Duodenal mucosa (tissue), 2 donors: Measurements from ENCODE around the gene MAPK1.
A peak's percentile ranks its signal among the peaks of the same experiment; 100 is the strongest.
"Not testable (repeated sequence)": the region's sequence is repeated elsewhere in the genome, so short reads cannot be mapped to it uniquely, and the experiment has no call there.

Experiments used
- H3K27ac ChIP-seq: one replicate; pipeline ENCODE4 v1.7.0; 2013; ENCODE audit warnings: low read depth, low read length
- H3K27me3 ChIP-seq, 2 donors: one replicate each; pipeline ENCODE4 v1.7.0; 2013; ENCODE audit warnings: low read length in 2 of 2, control low read depth in 1 of 2; ENCODE audit not compliant: insufficient read depth in 2 of 2, control insufficient read depth in 1 of 2
- H3K36me3 ChIP-seq, 2 donors: one replicate each; pipeline ENCODE4 v1.7.0; 2013; ENCODE audit warnings: low read length in 2 of 2, control low read depth in 1 of 2; ENCODE audit not compliant: insufficient read depth in 2 of 2, control insufficient read depth in 1 of 2
- H3K4me1 ChIP-seq, 2 donors: one replicate each; pipeline ENCODE4 v1.7.0; 2013; ENCODE audit warnings: low read length in 2 of 2, control low read depth in 1 of 2; ENCODE audit not compliant: insufficient read depth in 2 of 2, control insufficient read depth in 1 of 2
- H3K4me3 ChIP-seq, 2 donors: one replicate each; pipeline ENCODE4 v1.7.0; 2013; ENCODE audit warnings: low read length in 2 of 2, low read depth in 1 of 2
- H3K9ac ChIP-seq, 2 donors: one replicate each; pipeline ENCODE4 v1.7.0; 2013; ENCODE audit warnings: low read length in 2 of 2, low read depth in 1 of 2
- H3K9me3 ChIP-seq, 2 donors: one replicate each; pipeline ENCODE4 v1.7.0; 2013; ENCODE audit warnings: low read length in 2 of 2, control low read depth in 1 of 2; ENCODE audit not compliant: control insufficient read depth in 1 of 2

MAPK1 gene

DNA sequence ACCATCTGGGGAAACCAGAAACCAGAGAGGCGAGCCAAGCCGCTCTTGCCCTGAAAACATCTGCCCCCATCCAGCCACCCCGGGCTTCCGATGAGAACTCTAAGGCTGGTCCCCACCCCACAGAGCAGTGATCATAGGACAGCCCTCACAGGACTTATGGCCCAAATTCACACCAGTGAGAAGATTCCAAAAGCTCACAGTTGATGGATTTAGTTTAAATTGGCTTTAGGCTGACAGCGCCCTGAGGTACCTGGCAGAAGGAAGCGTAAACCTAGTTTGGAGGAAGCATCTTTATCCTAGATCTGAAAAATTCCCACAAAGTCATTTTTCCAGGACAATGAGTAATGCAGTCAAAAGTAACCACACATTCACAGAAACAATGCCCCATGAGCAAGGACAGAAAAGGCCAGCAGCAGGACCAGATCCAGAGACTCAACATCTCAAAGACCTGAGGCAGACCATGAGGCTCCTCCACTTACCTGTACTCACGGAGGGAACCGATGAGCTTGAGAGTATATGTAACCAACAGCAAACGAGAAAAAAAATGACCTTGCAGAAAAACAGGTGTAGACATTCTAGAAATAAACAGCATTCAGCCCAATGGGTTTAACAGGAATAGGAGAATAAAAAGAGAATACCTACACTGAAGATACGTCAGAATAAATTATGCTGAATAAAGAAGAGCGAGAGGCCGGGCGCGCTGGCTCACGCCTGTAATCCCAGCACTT is 150.9 kb downstream of the MAPK1 start:
- H3K4me1 ChIP-seq, H3K27ac ChIP-seq, H3K27me3 ChIP-seq, H3K36me3 ChIP-seq, H3K9me3 ChIP-seq, H3K9ac ChIP-seq, H3K4me3 ChIP-seq: not testable (repeated sequence)

DNA sequence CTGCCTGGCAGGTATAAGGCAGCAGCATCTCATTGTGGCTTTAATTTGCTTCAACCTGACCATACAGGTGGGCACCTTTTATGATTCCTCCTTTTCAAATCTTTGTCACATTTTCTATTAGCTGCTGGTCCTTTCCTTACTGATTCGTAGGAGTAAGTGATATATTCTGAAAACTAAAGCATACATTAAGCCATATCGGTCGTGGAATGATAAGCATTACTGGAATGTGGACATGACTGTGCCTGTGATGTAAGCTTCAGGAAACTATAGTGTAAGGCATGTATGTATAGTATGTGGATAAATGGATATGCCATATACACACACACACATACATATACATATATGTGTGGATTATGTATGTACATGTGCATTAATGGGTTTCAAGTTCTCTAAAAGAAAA is 152.7 kb downstream of the MAPK1 start:
- Histone ChIP-seq H3K27ac (no peak overlapping the region), H3K9ac (no peak overlapping the region)

DNA sequence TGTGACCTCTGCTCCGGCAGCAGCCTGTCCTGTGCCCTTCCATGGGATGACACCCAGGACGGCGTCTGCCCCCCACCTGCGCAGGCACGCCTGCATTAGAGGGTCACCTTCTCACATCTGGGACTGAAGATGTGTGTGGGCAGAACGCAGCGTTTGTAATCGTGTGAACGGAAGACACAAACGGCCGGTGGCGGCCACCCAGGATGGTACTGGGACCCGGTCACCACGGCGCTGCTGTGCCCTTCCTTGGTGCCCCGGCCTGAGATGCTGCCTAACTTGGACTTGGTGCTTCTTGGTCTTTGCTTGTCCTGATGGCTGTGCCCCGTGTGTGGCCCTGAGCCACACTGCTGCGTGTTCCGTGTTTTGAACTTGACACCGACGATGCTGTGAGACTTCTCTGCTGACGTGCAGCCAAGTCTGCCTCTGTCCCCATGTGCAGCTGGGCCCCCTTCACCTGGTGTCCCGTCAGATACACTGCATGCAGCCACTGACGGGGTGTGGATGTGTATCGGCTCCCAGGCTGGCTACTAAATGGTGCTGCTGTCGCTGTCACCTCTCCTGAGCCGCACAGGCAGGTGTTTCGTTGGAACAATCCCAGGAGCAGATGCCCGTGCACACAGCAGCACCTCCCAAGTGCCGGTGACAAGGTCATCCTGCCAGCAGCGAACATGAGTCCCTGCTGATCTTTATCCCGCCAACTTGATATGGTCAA is 153.2 kb downstream of the MAPK1 start:
- Histone ChIP-seq H3K4me1 (peaks cover 0 to 7% of the 10 kb centered on the region in 2 donors), H3K36me3 (no peaks in the 10 kb centered on the region), H3K27me3 (no peaks in the 10 kb centered on the region), H3K9ac (no peak overlapping the region), H3K27ac (no peak overlapping the region), H3K9me3 (no peaks in the 10 kb centered on the region), H3K4me3 (no peak overlapping the region)

More for the DNA sequence above, 152.7 kb downstream of the MAPK1 start:
- peaks cover 0 to 7% of the 10 kb centered on the region in 2 donors for H3K4me1 ChIP-seq
- H3K9me3 ChIP-seq: no peaks in the 10 kb centered on the region
- no peaks in the 10 kb centered on the region for H3K27me3 ChIP-seq
- H3K4me3 ChIP-seq: no peak overlapping the region
- H3K36me3 ChIP-seq: no peaks in the 10 kb centered on the region

DNA sequence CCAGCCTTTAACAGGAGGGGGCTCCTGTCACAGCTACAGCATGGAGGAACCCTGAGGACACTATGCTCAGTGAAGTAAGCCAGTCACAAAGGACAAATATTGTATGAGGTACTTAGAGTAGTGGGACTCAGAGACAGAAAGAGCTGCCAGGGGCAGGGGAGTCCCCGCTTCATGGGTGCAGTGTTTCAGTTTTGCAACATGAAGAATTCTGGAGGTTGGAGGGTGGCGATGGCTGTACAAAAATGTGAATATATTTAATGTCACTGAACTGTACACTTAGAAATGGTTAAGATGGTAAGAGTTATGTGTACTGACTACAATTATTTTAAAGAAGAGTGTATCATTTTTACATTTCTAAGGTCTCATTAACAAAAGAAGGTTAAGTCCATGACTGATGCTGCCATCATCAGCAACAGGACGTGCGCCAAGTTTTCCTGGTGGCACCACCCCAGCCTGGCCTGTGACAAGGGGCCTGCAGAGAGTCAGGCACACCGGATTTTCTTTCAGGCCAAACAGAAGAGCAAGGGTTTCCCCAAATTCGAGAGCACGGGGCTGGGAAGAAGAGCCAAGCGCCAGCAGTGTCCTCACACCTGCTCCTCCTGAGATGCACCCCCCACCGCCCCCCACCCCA is 153.9 kb downstream of the MAPK1 start:
- no peak overlapping the region for H3K9ac ChIP-seq

DNA sequence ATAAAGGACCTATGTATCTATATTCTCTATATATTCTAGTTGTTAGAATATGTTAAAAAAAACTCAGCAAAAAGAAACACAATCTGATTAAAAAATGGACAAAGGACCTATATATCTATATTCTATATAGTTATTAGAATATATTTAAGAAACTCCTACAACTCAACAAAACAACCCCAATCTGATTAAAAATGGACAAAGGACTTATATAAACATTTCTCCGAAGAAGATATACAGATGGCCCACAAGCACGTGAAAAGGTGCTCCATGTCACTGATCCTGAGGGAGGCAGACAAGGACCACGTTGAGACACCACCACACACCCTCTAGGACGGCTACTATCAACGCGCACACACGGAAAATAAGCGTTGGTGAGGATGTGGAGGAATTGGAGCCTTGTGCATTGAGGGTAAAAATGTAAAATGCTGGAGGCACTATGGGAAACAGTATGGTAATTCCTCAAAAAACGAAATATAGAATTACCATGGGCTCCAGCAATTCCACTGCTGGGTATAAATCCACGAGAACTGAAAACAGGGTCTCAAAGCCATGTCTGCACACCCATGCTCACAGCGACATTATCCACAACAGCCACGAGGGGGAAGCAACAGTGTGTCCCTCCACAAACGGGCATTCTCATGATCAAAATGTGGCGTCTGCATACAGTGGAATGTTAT is 154.6 kb downstream of the MAPK1 start:
- Histone ChIP-seq H3K9ac (no peak overlapping the region), H3K4me1 (peaks cover 0 to 7% of the 10 kb centered on the region in 2 donors), H3K9me3 (no peaks in the 10 kb centered on the region), H3K27ac (no peak overlapping the region), H3K4me3 (no peak overlapping the region), H3K36me3 (no peaks in the 10 kb centered on the region), H3K27me3 (no peaks in the 10 kb centered on the region)

More for the DNA sequence above, 153.9 kb downstream of the MAPK1 start:
- H3K36me3 ChIP-seq: no peaks in the 10 kb centered on the region
- peaks cover 0 to 7% of the 10 kb centered on the region in 2 donors for H3K4me1 ChIP-seq
- no peak overlapping the region for H3K4me3 ChIP-seq
- H3K27me3 ChIP-seq: no peaks in the 10 kb centered on the region
- H3K9me3 ChIP-seq: no peaks in the 10 kb centered on the region
- H3K27ac ChIP-seq: no peak overlapping the region

DNA sequence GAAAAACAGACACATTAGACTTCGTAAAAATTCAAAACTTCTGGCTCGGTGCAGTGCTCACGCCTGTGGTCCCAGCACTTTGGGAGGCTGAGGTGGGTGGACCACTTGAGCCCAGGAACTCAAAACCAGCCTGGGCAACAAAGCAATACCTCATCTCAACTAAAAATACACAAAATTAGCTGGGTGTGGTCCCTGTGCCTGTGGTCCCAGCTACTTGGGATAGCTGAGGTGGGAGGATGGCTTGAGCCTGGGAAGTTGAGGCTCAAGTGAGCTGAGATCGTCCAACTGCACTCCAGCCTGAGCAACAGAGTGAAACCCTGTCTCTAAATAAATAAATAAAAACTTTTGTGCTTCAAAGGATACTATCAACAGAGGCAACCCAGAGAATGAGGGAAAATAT is 155.6 kb downstream of the MAPK1 start:
- Histone ChIP-seq H3K9ac (no peak overlapping the region), H3K36me3 (no peaks in the 10 kb centered on the region), H3K27me3 (no peaks in the 10 kb centered on the region), H3K27ac (no peak overlapping the region), H3K4me3 (no peak overlapping the region), H3K4me1 (peaks cover 0 to 7% of the 10 kb centered on the region in 2 donors), H3K9me3 (no peaks in the 10 kb centered on the region)

DNA sequence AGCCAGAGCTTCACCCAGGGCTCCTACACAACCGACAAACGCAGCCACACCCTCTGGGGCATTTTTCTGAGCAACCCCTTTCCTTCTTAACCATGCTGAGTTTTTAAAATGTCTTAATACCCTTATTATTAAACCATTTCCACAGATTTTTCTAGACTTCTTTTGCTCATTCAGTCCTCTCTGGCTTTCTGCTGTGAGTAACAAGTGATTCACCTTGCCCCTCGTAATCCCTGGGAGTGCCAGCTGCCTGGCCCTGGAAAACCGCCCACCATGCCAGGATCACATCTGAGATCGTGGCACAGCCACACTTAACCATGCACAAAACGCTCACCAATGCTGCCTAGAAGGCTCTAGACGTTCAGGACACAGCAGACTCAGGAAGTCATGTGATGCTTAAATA is 157.3 kb downstream of the MAPK1 start:
- H3K9ac ChIP-seq: no peak overlapping the region
- H3K4me3 ChIP-seq: no peak overlapping the region
- H3K27me3 ChIP-seq: no peaks in the 10 kb centered on the region
- H3K9me3 ChIP-seq: no peaks in the 10 kb centered on the region
- H3K4me1 ChIP-seq: peaks cover 0 to 7% of the 10 kb centered on the region in 2 donors
- no peaks in the 10 kb centered on the region for H3K36me3 ChIP-seq
- H3K27ac ChIP-seq: no peak overlapping the region

DNA sequence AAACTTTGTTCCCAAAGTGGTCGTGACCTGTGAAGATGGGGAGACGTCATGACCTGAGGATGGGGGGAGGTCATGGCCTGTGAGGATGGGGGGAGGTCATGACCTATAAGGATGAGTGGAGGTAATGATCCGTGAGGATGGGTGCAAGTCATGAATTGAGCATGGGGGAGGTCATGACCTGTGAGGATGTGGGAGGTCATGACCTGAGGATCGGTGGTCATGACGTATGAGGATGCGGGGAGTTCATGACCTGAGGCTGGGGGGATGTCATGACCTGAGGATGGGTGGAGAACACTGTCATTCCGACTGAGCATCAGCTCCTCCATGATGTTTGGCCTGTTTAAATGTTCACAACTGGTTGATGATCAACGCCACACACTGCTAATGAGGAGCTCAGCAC is 157.8 kb downstream of the MAPK1 start:
- H3K4me1 ChIP-seq: peaks cover 0 to 10% of the 10 kb centered on the region in 2 donors
- no peaks in the 10 kb centered on the region for H3K36me3 ChIP-seq
- no peak overlapping the region for H3K9ac ChIP-seq
- H3K27me3 ChIP-seq: no peaks in the 10 kb centered on the region
- H3K27ac ChIP-seq: no peak overlapping the region
- no peaks in the 10 kb centered on the region for H3K9me3 ChIP-seq
- no peak overlapping the region for H3K4me3 ChIP-seq

DNA sequence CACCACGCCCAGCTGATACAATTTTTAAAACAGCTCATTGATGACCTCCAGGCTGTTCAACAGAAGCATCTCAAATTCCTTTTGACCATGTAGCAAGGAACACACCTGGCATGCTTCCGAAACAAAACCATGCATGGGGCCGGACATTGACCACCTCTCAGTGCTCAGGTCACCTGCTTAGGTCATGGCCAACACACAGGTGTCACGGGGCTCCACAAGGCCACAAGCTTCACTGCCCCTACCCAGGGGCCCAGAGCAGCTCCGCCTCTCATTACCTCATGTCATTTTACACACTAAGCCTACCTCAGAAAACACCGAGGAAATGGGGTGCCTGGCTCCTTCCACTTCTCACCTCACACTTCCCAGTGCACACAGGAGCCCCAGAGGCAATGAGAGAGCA is 158.5 kb downstream of the MAPK1 start:
- H3K27ac ChIP-seq: no peak overlapping the region
- peaks cover 0 to 11% of the 10 kb centered on the region in 2 donors for H3K4me1 ChIP-seq
- H3K9me3 ChIP-seq: no peaks in the 10 kb centered on the region
- H3K4me3 ChIP-seq: no peak overlapping the region
- no peaks in the 10 kb centered on the region for H3K36me3 ChIP-seq
- H3K27me3 ChIP-seq: no peaks in the 10 kb centered on the region
- H3K9ac ChIP-seq: no peak overlapping the region

DNA sequence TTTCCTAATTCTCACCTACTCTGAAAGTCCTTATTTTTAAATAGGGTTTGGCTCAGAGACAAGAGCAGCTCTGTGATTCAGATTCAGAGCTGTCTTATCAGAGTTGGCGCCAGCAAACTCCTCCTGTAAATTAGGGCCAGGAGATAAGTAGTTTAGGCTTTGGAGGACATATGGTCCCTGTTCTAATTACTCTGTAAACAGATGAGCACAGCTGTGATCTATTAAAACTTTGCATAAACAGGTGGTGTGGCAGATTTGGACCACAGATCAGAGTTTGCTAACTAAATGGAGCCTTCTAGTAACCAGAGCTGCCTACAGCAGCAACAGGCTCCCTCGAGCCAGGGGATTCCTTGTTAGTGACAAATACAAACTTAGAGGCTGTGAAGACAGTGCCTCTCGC is 159.8 kb downstream of the MAPK1 start:
- Histone ChIP-seq H3K9ac (peak overlapping the region in 1 of 2 donors; percentile 26), H3K36me3 (no peaks in the 10 kb centered on the region)

More for the DNA sequence above, 159.8 kb downstream of the MAPK1 start:
- H3K27ac ChIP-seq: no peak overlapping the region
- H3K4me1 ChIP-seq: peaks cover 0 to 5% of the 10 kb centered on the region in 2 donors
- no peaks in the 10 kb centered on the region for H3K9me3 ChIP-seq
- H3K27me3 ChIP-seq: no peaks in the 10 kb centered on the region
- no peak overlapping the region for H3K4me3 ChIP-seq
